GM18951 (cell line): Measurements from ENCODE around the gene KCTD3.

Experiments
- POLR2A ChIP-seq: IDR thresholded peaks from 4 replicates; pipeline ENCODE4 v1.6.1; 2011; ENCODE audit warnings: mild to moderate bottlenecking; ENCODE audit not compliant: insufficient read length, insufficient read depth; ENCODE audit errors: extremely low read depth
- in situ Hi-C: fragments of 300-500 bp; cut with MboI; formaldehyde crosslinking; loops from one replicate; pipeline ENCODE4 v1.12.0; 2022; ENCODE audit warnings: low sequenced_read_pairs, mixed read lengths, inconsistent platforms; ENCODE audit not compliant: unreplicated experiment

KCTD3 gene

DNA sequence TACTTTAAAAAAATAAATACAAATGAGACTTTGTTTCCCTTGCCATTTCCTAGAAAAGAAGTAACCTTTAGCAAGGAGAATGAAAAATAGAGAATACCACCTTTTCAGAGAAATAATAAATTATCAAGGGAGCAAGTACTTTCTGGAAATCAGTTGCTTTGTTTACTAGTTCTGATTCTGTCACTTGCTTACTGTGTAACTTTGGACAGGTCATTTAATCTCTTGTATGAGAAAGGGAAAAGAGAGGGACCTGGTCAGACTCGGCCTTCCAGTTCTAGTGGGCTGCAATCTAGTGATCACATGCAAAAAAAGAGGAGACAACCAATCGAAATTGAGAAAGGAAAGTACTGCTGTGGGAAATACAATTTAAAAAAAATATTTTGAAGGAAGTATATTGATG lies 34.2 kb downstream of the KCTD3 start:
- in situ Hi-C loops = no loop called here
- no peak for TF ChIP-seq POLR2A

DNA sequence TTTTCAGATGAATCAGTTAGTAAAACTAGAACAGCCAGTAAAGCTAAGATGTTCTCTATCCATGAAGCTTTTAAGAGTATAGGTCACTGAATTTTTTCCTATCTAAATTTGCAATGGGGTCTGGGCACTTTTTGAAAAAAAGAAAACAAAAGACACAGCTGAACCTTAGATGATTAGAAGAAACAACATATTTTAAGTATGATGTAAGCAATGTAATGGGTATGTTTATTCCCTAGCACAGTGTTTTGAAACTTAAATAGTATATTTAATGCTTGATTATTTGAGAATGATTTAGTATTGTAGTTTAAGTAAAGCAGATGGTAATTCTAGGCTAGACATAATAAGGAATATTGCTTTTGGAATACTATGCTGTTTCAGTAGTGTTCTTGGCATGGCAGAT lies 36.2 kb downstream of the KCTD3 start:
- TF ChIP-seq POLR2A = no peak
- in situ Hi-C loops = no loop called here

DNA sequence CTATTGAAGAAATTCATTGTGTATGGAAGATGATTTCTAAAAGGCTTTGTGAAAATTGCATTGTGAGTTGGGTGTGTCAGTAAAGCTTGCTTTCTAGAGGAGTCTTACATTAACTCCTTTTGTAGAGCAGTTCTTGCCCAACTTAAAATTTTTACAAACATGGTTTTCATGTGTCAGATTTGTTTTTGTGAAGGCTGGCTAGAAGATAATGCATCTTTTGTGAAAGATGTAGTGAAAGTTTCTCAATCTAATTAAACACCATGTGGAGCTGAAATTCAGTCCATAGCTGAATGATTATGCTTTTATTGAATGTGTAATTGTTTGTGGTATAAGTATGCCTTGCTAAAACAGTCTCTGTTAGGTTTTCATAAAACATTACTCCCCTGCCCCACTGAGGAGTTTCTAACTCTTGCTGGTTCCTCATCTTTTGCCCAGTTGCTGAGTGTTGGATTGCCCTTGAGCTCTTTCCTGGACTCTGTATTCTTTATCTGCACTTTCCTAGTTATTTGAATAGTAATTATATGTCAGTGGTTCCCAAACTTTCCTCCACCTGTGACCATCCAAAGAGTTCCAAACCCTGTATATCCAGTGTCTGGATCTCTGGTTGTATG lies 38.0 kb downstream of the KCTD3 start:
- in situ Hi-C loops = no loop called here

DNA sequence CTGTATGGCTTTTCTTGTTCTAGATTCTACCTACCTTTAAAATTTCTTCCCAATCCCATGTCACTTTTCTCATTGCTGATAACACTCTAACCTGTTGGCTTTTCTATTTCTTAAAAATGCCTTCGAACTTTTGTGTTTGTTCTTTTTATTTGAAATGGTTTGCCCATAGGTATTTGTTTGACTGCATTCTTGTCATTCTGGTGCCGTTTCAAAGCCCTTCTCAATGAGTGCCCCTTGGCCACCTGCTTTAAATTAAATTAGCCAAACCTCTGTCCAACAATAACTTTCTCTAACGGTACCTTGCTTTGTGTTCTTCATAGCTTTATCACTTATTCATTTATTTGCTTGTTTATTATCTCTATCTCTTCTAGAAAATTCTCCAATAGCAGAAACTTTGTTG lies 38.9 kb downstream of the KCTD3 start:
- in situ Hi-C loops = no loop called here

More for the DNA sequence above, 38.0 kb downstream of the KCTD3 start:
- no peak for TF ChIP-seq POLR2A

DNA sequence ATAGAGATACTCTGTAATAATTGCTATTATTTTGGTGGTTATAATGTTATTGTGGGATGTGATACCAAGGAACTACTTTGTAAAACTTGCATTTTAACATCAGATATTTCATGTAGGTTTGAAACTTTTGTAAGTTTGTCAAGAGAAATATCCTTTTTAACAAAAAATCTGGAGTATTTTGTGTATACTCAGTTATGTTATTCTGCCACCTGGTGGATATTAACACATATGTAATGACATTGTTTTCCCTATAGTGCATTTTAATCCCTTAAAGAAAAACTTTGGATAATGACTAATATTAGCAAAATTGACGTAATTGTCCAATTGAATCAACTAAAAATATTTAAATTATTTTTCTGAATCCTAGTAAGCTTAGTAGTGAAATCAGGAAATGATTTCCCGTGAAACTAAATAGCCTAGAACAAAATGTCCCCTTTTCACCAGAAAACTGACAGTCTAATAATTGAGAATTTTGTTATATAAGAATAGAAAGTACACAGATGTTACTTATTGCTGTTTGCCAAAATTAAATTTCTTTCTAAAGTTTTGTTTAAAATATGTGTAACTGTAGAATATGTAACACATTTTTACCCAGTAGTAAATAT lies 39.6 kb downstream of the KCTD3 start:
- TF ChIP-seq POLR2A = no peak
- in situ Hi-C loops = no loop called here

More for the DNA sequence above, 38.9 kb downstream of the KCTD3 start:
- no peak for TF ChIP-seq POLR2A

DNA sequence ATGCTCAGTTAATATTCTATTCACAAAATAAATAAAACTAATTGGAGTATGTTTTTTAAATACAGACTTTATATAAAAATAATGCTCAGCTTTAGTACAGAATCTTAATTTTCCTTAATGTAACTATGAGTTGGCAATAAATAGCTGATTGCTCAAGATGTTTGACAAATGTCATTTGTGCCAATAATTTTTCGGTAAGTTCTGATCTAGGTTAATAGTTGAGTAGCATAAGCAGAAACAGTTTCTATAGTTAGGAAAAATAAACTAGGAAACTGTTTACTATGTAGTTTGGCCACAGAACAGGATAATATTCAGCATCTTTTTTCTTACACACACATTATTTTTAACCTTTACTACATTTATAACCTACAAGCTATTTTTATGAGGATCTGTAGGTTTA lies 40.3 kb downstream of the KCTD3 start:
- no peak for TF ChIP-seq POLR2A
- in situ Hi-C loops = no loop called here

DNA sequence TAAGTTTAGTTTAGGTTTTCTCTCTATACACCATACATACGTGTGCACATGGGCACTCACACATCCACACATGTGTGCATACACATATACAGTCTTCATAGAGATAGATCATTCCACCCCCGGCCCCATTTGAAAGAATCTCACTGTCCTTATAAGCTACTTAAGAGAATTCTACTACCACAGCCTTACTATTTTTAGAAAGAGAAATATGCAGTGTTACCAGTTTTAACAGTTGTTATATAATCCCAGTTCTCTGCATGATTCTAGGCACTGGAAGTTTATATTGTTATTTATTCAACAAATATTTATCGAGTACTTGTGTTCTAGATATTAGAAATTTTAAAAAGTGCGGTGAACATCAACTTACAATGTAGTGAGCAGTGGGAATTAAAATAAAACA lies 41.5 kb downstream of the KCTD3 start:
- in situ Hi-C loops = no loop called here
- no peak for TF ChIP-seq POLR2A

DNA sequence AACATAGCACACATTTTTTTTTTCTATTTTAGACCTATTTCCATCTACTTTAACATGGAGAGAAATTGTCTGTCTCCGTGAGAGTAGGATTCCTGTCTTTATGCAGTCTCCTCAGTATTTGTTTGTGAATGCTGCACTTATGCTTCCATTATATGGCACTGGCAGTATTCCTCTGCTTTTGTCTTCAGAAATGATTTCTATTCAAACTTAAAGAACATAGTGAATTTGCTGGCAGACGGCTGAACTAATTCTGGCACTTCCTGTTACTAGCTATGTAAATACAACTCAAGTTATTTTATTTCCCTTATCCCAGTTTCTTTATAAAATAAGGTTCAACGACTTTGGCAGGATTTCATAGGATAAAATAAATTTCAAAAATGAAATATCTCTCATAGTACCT lies 45.3 kb downstream of the KCTD3 start:
- in situ Hi-C loops = no loop called here

DNA sequence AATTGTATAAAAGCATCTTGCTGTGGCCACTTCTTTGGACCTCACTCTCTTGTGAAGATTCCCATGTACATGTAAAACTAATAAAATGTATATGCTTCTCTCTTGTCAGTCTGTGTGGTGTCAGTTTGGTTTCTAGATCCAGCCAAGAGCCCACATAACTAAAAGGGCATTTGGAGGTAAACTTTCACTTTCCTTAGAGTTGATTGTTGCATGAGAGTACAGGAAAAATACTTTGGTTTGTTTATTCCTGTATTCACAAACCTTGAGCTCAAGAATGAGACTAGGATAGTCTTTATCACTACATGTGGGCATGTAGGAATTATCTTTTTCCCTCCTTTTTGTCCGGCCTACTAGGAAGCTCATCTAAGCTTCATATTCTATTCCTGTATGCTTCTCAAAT lies 50.9 kb downstream of the KCTD3 start:
- no peak for TF ChIP-seq POLR2A
- in situ Hi-C loops = no loop called here

More for the DNA sequence above, 45.3 kb downstream of the KCTD3 start:
- TF ChIP-seq POLR2A = no peak

DNA sequence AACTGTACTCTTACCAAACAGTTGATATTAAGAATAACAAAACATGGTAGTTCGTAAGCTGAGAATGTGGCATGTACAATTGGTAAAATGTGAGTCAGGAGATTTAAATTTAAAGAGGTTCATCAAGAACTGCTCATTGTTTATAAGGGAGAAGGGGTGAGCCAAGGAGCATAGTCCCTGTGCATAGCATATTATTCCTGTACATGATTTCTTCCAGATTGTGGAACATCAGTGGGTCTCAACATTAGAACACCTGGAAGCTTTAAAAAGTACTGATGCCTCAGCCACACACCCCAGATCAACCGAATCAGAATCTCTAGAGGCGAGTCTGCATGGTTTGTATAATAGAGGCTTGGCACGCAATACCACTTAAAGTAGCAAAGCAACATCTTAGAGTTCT lies 56.1 kb downstream of the KCTD3 start:
- in situ Hi-C loops = no loop called here
- no peak for TF ChIP-seq POLR2A

DNA sequence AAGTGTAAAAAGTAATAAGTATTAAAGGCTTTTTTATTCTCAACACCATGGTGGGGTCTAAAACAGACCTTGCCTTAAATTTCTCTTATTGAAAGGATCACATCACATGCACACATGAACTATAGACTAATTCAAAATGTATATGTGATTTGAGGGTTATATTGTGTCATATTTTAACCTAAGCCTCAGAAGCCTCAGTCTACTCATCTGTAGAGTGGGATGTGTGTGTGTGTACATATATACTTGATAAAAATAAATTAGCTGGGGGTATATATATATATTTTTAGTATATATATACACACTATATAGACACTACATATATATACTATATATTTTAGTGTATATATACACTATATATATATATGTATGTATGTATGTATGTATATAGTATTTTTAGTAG lies 58.8 kb downstream of the KCTD3 start:
- in situ Hi-C loops = no loop called here
- no peak for TF ChIP-seq POLR2A

DNA sequence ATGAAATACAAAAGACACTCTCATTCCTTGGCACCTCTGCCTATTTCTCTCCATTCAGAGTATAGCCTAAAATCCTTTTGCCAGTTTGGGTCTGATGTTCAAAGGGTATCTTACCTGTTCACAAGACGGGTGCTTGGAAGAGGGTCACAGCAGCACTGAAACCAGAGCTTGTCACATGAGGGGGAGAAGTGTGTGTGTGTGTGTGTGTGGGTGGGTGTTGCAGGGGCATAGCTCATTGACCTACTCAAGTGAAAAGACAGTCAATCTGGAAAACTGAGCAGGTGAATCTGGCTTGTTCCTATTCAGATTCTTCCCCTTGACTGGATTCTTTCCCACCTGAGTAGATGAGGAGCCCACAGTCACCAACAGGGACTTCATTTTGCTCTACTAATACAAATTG lies 63.9 kb downstream of the KCTD3 start:
- no peak for TF ChIP-seq POLR2A
- in situ Hi-C loops = no loop called here

DNA sequence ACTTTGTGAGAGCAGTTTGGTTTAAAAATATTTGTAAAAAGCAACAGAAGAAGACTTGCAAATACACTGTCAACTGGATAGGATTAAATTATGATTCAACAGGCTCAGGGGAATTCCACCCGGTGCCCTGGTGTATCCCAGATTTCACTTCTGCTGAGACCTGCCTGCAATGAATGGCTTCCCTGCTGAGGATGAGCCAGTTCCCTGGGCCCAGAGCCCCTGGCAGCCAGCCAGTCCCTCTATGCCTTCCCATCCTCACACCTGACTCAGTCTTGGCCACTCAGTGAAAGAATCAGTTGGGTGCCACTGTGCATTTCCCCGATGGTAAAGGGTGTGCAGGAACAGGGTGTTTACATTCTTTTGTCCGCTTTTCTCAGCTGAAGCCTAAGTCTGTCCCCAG lies 64.4 kb downstream of the KCTD3 start:
- in situ Hi-C loops = no loop called here
- TF ChIP-seq POLR2A = no peak

DNA sequence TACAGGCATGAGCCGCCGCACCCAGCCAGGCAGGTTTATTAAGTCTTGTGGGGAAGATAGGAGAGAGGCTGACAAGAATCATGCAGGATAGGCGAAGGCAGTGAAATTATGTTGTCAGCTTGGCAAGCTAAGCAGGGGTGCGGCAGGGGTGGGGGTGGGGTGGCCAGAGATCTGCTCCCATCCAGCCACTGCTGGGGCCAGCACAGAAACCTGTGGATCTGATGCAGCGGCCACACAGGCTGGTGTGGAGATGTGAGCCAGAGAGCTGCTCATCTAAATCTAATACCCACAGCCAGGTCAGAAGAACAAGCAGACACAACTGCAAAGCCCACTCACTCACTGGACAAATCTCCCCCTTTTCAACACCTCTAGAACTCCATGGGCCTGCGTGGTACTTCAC lies 68.7 kb downstream of the KCTD3 start:
- TF ChIP-seq POLR2A = no peak
- in situ Hi-C loops = no loop called here

DNA sequence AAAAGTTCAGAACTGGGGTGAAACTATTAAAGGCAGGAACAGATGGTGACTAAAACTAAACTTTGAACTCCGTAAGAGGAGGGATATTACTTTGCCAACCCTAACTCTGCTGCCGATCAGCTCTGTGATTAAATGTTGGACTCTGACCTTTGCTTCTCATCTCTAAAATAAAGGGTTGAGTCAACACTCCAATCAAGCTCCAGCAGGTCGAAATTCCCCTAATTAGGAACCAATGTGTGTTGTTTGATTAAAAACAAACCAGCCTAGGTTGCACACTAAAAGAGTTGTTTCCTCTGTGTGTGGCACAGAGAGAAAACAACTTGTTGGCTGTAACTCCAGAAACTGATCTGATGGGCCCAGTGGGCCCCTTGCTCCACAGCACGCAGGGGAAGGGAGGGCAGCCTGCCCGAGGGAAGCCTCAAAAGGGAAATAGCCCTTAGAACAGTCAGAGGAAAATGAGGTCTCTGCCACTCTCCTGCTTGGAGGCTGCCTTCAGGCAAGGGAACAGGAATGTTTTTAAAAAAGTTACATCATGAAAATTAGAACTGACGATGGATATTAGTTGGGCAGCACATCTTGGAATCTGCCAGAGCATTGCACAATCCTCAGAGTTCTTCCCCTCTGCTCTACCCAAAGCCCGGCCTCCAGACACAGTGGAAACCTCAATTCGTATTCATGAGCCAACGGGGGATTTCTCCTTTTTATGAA lies 69.3 kb downstream of the KCTD3 start:
- TF ChIP-seq POLR2A = no peak
- in situ Hi-C loops = no loop called here
